Neutrophil (primary cell): ENCODE results near the gene CHCT1.

Experiments used
- H3K27ac ChIP-seq: fragments of 200-600 bp; sonication (generic); 2 replicates; pipeline ENCODE4 v1.5.1; 2016; ENCODE audit warnings: mild to moderate bottlenecking, moderate library complexity
- H3K27me3 ChIP-seq: fragments of 200-600 bp; sonication (generic); 2 replicates; pipeline ENCODE4 v1.6.0; 2016; ENCODE audit warnings: mild to moderate bottlenecking
- H3K36me3 ChIP-seq: fragments of 200-600 bp; sonication (generic); 2 replicates; pipeline ENCODE4 v1.5.1; 2017
- H3K4me1 ChIP-seq, 2 experiments: fragments of 200-600 bp in 1 of 2; sonication (generic) in 1 of 2; 1 replicate in 1 of 2; 2 replicates in 1 of 2; pipeline versions ENCODE4 v1.5.1 to v1.6.1; 2013 to 2016; ENCODE audit warnings: low read depth in 1 of 2, low read length in 1 of 2, mild to moderate bottlenecking in 1 of 2, moderate library complexity in 1 of 2; ENCODE audit not compliant: control insufficient read depth in 1 of 2, insufficient read depth in 1 of 2
- H3K4me3 ChIP-seq, 2 experiments: fragments of 200-600 bp in 1 of 2; sonication (generic) in 1 of 2; 1 replicate in 1 of 2; 2 replicates in 1 of 2; pipeline ENCODE4 v1.5.1; 2013 to 2016; ENCODE audit warnings: low read depth in 1 of 2, low read length in 1 of 2, mild to moderate bottlenecking in 1 of 2, moderate library complexity in 1 of 2
- H3K9me3 ChIP-seq: fragments of 200-600 bp; sonication (generic); 2 replicates; pipeline ENCODE4 v1.5.1; 2016
- CTCF ChIP-seq: fragments of 200-600 bp; sonication (generic); IDR thresholded peaks from 2 replicates; pipeline ENCODE4 v1.5.1; 2016; ENCODE audit warnings: antibody characterized with exemption

Gene CHCT1

GRCh38 chr17:60461584-60461983 lies 39.3 kb downstream of the CHCT1 start:
- Histone ChIP-seq H3K4me1 (no peaks in the 10 kb centered on the region), H3K9me3 (no peaks in the 10 kb centered on the region), H3K4me3 (no peak overlapping the region), H3K36me3 (peaks cover 95% of the 10 kb centered on the region), H3K27me3 (no peaks in the 10 kb centered on the region), H3K27ac (no peak overlapping the region)
- no peak for TF ChIP-seq CTCF

- no peak overlapping the region for H3K27ac ChIP-seq
- no peaks in the 10 kb centered on the region for H3K27me3 ChIP-seq
- no peak for TF ChIP-seq CTCF
- no peaks in the 10 kb centered on the region for H3K9me3 ChIP-seq
- no peak overlapping the region for H3K4me3 ChIP-seq
- H3K36me3 ChIP-seq: peaks cover 80% of the 10 kb centered on the region
- no peaks in the 10 kb centered on the region for H3K4me1 ChIP-seq
These were observed 41.0 kb downstream of the CHCT1 start for GRCh38 chr17:60463157-60463835.

GRCh38 chr17:60464343-60464742 lies 42.1 kb downstream of the CHCT1 start:
- H3K27ac ChIP-seq: no peak overlapping the region

GRCh38 chr17:60468371-60468770 lies 46.1 kb downstream of the CHCT1 start:
- H3K4me3 ChIP-seq: no peak overlapping the region
- peaks cover 37% of the 10 kb centered on the region for H3K36me3 ChIP-seq
- no peaks in the 10 kb centered on the region for H3K4me1 ChIP-seq
- no peaks in the 10 kb centered on the region for H3K27me3 ChIP-seq
- no peak for TF ChIP-seq CTCF
- H3K9me3 ChIP-seq: no peaks in the 10 kb centered on the region
- H3K27ac ChIP-seq: no peak overlapping the region

More at GRCh38 chr17:60464343-60464742, 42.1 kb downstream of the CHCT1 start:
- H3K27me3 ChIP-seq: no peaks in the 10 kb centered on the region
- TF ChIP-seq CTCF: no peak
- H3K36me3 ChIP-seq: peaks cover 76% of the 10 kb centered on the region
- H3K9me3 ChIP-seq: no peaks in the 10 kb centered on the region
- H3K4me1 ChIP-seq: no peaks in the 10 kb centered on the region
- H3K4me3 ChIP-seq: no peak overlapping the region

GRCh38 chr17:60471451-60471850 lies 49.2 kb downstream of the CHCT1 start:
- no peak for TF ChIP-seq CTCF
- no peak overlapping the region for H3K27ac ChIP-seq

More at GRCh38 chr17:60471451-60471850, 49.2 kb downstream of the CHCT1 start:
- Histone ChIP-seq H3K4me3 (no peak overlapping the region), H3K9me3 (no peaks in the 10 kb centered on the region), H3K36me3 (peaks cover 6% of the 10 kb centered on the region), H3K27me3 (no peaks in the 10 kb centered on the region), H3K4me1 (no peaks in the 10 kb centered on the region)
